ENCODE measurements around the gene DVL1.

Gene DVL1

GRCh38 chr1:1295154-1295923, 53.9 kb downstream of the DVL1 start:
- no peak for FAIRE-seq

GRCh38 chr1:1294250-1294890, 54.8 kb downstream of the DVL1 start:
- no peak for FAIRE-seq

GRCh38 chr1:1293263-1294249, 55.7 kb downstream of the DVL1 start:
- FAIRE-seq: no peak

GRCh38 chr1:1292851-1293250, 56.4 kb downstream of the DVL1 start:
- no peak for FAIRE-seq

- FAIRE-seq: no peak
These were observed 56.8 kb downstream of the DVL1 start for GRCh38 chr1:1292442-1292779.

GRCh38 chr1:1291548-1292441, 57.4 kb downstream of the DVL1 start:
- FAIRE-seq: no peak

- FAIRE-seq: no peak
These were observed 58.1 kb downstream of the DVL1 start for GRCh38 chr1:1291023-1291528.

GRCh38 chr1:1290238-1290731, 58.9 kb downstream of the DVL1 start:
- no peak for FAIRE-seq

- no peak for FAIRE-seq
These were observed 61.7 kb downstream of the DVL1 start for GRCh38 chr1:1287288-1288110.

- FAIRE-seq: no peak
These were observed 62.6 kb downstream of the DVL1 start for GRCh38 chr1:1286313-1287261.

GRCh38 chr1:1285611-1286311, 63.5 kb downstream of the DVL1 start:
- no peak for FAIRE-seq
